ENCODE measurements around the gene BAIAP2L2.
"Not testable (repeated sequence)": the region's sequence is repeated elsewhere in the genome, so short reads cannot be mapped to it uniquely, and the experiment has no call there.

Gene BAIAP2L2

DNA sequence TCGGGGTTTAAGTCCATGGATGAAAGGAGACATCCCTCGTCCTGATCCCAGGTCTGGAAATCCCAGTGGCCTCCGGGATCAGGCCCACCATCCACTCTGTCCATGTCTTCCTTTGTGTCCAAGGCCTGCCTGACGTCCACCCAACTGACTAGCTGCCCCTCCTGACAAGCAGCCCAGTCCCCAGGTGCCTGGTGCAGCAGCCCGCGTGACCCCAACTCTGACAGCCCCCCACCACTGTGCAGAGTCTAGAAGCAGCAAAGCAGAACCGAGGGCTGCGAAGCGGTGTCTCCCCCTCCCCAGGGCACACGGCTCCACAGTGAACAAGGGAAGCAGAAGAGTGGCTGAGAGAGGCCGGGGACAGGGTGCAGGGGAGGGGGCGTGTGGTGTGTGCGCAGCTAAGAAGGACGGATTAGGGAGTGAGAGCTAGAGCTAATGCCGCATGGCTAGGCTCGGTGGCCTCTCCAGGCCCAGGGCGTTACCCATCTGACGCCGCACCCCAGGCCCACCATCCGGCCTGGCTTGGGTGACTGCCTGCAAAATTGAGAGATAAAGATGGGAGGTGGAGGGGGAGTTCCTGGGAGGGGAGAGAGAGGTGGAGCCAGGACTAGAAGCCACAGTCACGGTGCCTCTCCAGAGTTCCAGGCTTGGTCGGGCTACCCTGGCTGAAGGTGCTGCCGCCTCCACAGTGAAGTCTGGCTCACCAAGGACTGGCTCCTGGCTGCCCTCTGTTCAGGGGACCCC, 16.6 kb upstream of the BAIAP2L2 start:
- DNase-seq (ENCODE audit: low read depth), result no peak

DNA sequence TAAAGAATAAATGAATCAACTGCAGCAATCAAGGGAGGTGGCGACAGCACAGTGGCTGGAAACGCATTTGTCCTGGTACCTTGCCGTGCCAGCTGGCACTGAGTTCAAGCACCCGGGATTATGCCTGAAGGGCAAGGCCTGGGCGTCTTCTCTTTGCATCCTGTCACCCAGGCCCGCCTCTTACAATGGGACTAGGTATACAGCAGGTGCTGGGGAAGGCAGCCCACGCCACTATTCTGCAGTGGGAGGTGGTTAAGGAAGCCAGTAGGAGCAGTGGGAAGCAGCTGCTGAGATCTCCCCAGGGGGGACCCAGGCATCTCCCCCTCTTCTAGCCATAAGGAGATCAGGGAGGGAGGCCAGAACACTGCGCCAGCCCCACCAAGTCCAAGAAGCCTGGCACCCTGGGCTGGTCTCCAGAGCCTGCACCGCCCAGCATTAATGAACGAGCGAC, 15.3 kb upstream of the BAIAP2L2 start:
- DNase-seq (ENCODE audit: low read depth), result no peak

DNA sequence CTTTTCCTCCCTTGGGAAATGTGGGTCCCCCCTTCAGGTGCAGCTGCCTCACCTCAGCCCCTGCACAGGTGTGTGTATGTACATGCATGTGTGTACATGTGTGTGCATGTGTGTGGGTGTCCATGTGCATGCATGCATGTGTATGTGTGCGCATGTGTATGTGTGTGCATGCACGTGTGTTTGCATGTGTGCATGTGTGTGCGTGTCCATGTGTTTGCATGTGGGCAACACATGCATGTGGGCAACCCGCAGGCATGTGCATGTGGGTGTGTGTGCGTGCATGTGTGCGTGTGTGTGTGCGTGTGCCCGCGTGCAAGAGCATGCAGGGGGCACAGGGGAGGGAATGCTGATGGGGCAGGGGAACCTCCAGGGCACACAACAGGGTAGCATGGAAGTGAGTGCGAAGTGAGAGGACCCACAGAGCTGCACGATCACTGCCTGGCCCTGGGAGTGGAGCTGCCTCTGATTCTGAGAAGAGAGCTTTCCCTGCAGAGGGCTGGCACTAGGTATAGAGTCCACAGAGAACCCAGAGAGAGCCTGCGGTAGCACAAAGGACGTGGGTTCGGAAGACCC, 14.6 kb upstream of the BAIAP2L2 start:
- DNase-seq (ENCODE audit: low read depth), result no peak

DNA sequence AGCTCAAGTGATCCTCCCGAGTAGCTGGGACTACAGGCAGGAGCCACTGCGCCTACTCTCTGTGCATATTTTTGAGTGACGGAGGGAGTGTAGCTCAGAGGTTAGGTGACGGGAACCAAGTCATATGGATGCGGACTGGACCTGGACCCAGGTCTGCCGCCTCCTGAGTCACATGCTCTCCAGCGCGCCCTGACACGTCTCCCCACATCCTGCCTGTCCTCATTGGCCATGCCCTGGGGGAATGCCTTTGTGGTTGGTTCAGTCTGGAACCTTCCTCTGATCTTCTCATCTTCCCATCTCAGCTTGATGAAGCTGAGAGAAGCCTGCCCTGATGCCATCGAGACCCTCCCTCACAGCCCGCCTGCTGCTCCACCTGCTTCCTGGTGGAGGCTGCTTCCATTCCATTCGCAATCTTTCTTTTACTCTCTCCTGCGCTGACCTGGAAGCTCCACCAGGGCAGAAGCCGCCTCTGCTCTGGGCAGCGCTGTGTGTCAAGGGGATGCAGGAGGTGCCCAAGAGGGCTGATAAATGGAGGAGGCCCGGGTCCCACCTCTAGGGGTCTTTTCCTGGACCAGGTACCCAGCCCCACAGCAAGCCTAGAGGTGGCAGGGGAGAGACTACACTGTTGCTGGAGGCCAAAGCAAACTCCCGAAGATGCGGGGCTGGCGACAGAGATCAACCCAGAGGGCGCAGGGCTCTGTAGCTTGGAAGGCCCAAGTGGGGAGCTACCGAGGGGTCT, 13.9 kb upstream of the BAIAP2L2 start:
- DNase-seq (ENCODE audit: low read depth), result no peak

DNA sequence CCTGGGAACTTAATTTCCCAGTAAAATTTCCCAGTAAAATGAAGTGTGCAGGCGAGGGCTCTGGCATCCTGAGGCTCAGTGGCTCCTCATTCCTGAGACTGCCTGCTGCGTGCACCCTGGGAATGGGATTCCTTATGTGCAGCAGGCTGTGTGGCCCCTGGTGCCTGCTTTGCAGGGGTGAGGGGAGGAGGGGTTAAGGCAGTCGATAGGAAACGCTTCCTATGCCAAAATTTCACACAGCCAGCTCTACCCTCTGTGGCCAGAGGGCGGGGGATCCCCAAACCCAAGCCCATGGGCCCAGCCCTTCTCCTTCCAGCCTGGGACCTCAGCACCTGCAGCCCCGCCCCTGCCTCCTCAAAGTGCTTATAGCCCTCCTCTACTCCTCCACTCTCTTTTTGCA, 12.1 kb upstream of the BAIAP2L2 start:
- no peak for DNase-seq (ENCODE audit: low read depth)

DNA sequence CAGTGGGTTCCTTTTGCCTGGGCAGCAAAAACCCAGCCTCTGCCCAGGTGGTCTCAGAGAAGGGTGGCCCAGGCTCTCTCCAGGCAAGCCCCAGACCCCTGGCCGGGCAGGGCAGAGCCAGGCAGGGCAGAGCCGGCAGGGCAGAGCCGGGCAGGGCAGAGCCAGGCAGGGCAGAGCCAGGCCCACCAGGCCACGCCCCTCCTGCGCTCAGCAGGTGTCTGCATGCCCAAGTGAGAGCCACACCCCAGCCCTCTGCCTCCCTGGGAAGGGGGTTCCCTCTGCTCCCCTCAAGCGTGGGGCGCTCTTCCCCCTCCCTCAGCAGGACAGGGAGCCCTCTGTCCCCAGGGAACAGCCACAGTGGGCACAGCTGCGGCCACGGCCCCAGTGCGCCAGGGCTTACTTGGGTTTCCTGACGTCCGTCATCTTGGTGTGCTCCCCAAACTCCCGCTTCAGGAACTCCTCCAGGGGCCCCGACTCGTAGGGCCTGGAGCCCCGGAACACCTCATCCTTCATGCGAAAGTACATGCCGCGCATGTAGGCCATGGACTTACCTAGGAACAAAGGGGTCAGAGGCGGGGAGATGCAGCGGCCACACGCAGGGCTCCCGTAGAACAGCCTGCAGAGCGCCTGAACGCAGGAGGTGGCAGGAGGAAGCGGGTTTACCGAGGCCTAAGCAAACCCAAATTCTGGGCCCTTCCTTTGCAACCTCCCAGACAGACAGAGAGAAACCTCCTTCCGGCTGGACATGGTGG, 10.1 kb upstream of the BAIAP2L2 start:
- no peak for DNase-seq (ENCODE audit: low read depth)

DNA sequence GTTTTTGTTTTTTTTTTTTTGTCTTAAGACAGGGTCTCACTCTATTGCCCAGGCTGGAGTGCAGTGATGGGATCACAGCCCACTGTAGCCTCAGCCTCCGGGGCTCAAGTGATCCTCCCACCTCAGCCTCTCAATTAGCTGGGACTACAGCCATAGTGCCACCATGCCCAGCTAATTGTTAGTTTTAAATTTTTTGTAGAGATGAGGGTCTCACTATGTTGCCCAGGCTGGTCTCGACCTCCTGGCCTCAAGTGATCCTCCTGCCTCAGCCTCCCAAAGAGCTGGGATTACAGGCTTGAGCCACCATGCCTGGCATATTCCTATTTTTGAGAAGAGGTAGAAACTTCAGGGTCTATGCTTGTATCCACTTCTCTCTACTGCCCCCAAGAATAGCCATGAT, 8.3 kb upstream of the BAIAP2L2 start:
- not testable (repeated sequence) for DNase-seq (ENCODE audit: low read depth)

DNA sequence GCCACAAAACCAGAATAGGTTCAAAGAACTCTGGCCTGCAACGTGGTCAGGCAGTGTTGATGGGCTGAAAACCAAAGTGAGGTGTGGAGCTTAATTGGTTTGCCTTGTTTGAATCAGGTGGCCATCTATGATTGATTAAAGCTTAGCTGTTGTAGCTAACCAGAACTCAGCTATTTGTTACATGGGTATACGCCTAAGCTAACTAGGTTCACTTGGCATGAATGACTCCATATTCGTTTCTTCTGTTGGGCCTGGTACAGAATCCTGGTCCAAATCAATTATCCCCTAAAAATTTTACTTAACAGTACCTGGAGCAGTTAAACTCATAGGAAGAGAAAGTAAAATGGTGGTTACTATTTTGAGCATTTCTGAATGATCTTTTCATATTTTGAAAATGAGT, 7.7 kb upstream of the BAIAP2L2 start:
- DNase-seq (ENCODE audit: low read depth), result no peak

DNA sequence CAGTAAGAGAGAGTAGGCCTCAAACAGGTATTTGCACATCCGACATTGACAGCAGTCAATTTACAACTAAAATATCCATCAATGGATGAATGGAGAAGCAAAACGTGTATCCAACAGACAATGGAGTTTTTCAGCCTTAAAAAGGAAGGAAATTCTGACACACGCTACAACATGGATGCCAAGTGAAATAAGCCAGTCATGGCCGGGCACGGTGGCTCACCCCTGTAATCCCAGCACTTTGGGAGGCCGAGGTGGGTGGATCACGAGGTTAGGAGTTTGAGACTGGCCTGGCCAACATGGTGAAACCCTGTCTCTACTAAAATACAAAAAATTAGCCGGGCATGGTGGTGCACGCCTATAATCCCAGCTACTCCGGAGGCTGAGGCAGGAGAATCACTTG, 7.1 kb upstream of the BAIAP2L2 start:
- DNase-seq (ENCODE audit: low read depth), result not testable (repeated sequence)

DNA sequence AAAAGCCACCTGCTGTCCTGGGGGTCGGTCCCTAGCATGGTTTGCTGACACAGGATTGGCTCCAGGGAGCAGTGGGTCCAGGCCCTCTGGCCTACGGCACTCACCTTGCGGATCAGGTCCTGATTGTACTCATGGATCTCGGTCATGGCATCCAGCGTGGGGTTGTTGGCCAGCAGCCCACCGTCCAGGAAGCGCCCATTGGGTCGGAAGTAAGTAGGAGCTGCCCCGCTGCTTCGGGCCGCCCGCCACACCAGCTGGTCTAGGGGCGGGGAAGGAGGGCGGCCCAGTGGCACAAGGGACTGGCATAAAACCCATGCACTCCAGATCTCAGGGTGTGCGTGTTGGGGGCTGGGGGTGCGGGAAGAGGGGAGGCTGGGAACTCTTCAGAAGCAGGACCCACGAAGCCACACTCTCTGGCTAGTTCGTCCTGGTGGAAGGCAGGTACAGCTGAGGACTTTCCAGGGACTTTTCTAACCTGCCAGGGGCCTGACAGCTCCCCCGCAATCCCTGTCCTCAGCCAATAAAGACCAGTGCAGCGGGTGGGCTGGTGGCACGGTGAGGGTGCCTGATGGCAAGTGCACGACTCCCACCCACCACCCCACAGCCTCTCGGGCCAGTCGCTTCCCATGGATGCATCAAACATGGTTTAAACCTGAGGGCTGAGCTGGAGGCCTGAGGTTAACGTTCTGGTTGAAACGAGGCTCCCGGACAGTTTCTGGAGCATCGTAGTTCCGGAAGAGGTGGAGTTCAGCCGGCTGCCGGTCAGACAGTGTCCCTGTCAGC, 5.1 kb upstream of the BAIAP2L2 start:
- DNase-seq (ENCODE audit: low read depth), result no peak

DNA sequence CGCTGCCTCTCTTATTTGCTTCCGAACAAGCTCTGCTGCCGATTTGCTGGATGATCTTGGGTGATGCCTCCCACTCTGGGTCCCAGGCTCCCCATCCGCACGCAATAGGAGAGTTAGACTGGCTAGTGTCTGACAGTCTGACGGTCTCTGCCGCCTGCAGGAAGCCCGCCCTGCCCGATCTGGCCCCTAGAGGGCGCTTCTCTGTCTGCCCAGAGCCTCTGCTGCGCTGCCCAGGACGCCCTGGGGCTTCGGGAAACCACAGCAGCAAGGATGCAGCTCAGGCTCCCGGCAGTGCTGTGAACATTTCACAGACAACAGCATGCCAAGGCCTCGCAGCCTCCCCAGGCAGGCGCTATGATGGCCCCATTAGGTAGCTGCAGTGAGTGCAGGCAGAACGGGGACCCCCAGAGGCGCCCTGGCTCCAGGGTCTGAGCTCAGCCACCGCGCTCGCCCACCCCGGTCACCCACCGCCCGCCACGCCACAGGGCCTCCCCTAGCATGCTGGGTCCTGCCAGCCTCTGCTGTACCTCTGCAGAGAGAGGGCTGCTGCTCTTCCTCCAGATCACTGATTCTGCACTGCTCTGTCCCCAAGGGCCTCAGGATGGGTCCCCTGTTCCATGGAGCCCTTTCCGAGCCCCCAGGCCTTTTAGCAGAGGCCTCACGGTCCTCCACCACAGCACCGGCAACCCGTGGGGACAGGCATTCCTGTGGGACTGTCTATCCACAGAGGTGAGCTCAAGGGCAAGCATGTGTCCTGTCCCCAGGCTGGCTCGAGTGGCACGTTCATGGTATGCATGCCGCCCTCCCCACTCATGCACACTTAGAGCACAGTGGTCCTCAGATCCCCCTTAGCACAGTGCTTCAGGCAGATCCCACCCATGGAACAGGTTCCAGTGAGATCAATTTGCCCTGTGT, 4.3 kb upstream of the BAIAP2L2 start:
- peak; percentile 66 for DNase-seq (ENCODE audit: low read depth)

DNA sequence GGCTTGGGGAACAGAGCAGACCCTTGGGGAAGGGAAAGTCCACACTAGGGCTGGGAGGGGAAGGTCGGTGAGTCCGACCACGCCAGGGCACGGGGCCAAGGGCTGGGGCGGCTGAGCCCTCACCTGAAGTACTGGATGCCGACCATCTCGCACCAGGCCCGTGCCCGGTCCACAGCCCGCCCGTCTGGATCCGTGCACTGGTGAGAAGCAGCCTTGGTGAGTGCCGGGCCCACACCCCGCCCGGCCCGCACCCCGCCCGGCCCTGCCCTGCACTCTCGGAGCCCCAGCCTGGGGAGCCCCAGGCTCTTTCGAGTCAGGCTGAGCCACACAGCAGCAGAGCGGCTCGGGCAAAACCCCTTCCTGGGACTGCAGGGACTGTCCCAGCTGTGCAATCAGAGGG, 1.9 kb upstream of the BAIAP2L2 start:
- DNase-seq (ENCODE audit: low read depth), result no peak

DNA sequence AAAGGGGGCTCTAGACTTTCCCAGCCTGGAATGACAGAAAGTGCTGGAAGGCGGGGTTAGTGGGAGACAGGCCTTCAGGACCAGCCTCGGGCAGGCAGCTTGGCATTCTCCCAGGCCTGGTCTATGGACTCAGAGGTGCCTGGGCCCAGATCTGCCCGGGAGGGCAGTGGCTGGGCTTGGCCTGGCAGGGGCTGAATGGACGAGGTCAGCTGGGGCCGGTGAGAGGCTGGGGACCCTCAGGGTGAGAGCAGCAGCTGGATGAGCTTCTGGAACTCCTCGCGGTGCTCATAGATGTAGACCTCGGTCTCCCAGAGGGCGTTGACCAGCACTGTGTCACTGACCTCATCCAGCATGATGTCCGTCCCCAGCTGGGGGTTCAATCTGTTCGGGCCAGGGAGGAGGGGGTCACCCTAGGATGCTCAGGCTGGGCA, 1.5 kb upstream of the BAIAP2L2 start:
- no peak for DNase-seq (ENCODE audit: low read depth)

DNA sequence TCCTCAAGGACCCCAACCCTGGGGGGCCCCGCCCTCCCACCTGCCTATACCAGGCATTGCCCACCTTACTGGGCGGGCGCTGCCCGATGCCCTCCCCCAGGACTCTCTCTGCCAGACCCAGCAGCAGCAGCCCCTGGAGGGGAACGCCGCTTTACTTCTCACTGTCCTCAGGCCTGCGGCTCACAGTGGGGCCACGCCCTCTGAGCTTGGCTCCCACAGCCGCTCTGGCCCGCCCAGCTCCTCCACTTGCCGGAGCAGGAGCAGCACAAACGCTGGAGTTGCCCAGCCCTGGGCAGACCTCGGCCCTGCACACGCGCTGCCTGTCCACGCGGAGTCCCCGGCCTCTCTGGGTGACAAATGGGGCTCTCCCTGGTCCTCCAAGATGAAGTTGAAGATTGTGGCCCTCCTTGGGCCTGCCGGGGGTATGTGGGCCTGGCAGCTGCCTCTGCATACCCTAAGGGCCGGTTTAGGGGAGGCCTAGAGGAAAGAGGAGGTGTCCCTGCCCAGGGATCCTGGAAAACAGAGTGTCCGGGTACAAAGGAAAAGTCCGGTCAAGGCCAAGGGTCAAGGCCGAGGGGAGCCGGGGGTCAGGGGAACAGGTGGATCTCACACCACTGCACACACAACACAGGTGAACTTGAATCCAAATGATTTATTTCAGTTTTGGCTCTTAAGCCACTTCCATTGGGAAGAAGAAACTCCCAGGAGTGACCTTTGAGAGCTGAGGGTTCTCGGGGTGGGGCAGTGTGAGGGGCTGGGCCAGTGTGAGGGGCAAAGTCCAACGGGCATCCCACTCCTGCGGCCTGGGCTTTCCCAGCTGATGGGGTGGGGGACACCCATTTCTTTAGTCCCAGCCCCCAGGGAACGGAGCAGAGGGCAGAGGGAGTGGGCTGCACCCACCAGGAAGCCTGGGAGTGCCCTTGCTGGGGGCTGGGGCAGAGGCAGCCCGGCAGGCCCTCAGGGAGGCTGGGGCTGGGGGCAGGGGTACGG, 674 bp upstream of the BAIAP2L2 start:
- DNase-seq (ENCODE audit: low read depth), result no peak

DNA sequence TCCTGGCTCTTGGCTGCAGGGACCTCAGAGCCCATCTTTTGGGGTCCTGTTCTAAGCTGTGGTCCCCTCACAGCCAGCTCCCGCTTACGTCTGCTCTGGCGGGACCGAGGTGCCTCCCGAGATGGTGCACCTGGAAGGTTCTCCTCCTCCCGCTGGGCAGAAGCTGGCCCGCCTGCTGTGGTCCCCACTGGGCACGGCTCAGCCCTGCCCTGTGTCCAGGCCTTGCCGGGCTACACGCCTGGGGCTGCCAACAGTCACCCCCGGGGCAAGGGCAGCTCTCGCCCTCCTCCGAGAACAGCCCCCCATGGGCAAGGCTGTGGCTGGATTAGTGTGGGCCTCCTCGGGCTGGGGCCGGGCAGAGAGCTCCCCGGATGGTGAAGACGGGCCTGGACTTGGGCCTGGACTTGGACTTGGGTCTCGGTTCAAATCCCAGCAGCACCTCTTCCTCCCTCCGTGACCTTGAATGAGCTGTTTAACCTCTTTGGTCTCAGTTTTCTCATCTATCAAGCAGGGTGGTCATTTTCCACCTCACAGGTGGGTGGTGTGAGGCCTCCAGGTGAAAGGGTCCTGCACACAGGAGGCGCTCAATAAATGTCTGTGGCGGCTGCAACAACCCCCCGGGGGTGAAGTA, 998 bp downstream of the BAIAP2L2 start:
- DNase-seq (ENCODE audit: low read depth), result no peak

DNA sequence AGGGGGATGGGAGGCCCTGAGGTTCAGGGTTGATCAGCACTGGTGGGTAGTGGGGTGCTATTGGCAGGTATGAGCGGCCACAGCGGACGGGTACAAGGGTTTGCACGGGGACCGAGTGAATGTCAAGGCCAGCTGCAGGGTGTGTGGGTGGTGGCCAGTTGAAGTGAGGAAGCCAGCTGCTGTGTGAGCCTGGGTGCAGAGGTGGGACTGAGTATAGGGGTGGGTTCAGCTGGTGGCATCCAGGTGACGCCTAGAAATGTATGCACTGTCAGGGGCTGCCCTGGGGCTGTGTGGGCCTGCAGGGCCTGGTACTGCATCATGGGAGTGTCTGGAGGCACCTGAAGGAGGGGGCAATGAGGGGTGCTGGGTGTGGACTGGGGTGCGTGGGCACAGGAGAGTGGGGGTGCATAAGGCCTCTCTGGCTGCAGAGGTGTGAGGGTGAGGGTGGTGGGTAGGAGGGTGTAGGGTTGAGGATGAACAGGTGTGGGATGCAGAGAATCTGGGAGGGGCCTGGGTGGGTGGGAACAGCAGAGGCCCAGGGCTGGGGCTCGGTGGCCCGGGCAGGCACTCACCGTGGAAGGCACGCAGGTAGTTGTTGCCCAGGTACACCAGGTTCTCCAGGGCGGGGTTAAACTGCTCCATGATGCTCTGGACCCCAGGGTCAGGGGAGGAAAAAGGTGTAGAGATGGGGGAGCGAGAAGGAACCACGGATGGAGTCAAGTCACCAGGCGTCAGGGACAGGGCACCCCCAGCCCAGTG, 1.7 kb downstream of the BAIAP2L2 start:
- no peak for DNase-seq (ENCODE audit: low read depth)

DNA sequence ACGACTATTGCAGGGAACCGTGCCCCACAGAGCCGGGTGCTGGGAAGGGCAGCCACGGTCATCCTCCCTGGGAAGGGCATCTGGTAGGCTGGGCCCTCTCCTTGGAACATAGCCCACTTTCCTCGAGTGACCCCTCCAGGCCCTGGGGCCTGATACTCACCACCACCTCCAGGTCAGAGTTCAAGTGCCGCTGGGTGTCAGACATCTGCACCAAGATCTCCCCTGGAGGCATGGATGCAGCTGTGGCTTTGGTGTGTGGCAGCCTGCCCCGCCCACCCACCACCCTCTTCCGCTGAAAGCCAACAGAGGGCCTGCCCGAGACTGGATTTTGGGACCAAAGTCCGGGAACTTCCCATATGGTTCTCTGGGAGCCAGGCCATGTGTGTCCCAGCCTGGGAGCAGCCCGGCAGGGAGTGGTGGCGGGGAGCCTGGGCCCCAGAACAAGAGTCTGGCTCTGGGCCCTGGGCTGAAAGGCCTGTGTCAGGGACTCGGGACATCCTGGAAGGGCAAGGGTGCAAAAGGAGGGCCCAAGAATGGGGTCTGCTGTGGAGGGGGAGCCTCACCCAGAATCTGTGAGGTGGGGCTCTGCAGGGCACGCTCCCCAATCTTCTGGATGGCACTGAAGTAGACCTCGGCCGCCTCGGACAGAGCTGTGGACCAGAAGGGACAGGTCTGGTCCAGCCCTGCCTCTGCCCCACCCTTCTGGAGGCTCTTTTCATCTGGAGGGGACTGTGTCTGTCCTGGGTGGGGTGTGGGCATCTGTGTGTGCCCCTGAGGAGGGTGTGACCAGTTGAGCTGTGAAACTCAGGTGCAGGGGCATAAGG, 2.6 kb downstream of the BAIAP2L2 start:
- no peak for DNase-seq (ENCODE audit: low read depth)
